HG03378 (cell line): ENCODE results near the gene HS3ST2.
"Not testable (repeated sequence)": the region's sequence is repeated elsewhere in the genome, so short reads cannot be mapped to it uniquely, and the experiment has no call there.

Source experiments
- ATAC-seq: cut with Tn5 transposase; IDR thresholded peaks from one replicate; pipeline ENCODE4 v1.9.1; 2021; ENCODE audit warnings: mild to moderate bottlenecking, moderate library complexity; ENCODE audit not compliant: unreplicated experiment

Gene HS3ST2

DNA sequence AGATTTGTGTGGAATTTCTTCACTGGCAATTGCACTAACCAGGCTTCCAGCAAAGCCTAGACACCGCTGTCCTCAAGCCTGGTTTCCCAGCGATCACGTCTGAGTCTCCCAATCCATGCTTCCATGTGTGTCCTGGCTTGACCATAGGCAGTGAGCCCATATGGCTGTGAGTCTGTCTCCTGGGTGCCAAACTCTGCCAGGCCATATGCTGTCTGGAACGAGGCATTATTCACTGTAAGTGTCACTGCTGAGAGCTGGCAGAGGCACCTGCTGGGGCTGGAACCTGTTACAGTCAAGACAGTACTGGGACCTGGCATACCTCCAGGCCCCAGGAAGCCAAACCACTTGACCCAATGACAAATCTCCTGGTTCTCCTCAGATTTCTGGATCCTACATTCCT, 60.4 kb downstream of the HS3ST2 start:
- ATAC-seq, result no peak

GRCh38 chr16:22878955-22879354, 65.0 kb downstream of the HS3ST2 start:
- ATAC-seq, result no peak

DNA sequence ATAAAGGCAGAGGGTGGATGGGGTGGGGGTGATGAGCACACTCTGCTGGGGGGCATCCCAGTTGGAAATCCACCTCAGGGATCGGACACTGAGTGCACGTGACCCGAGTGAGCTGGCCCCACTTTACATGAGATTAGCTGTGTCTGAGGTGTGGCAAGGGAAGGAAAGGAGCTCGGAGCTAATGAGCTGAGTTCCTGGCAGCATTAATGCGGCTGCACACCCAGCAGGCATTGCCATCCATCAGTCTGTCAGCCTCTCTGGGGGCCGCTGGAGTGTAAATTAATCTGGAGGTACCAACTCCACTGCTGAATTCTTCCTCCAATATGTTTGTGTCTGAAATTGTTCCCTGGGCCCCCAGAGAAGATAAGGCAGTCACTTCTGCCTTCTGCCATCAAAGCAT, 65.5 kb downstream of the HS3ST2 start:
- ATAC-seq, result no peak

DNA sequence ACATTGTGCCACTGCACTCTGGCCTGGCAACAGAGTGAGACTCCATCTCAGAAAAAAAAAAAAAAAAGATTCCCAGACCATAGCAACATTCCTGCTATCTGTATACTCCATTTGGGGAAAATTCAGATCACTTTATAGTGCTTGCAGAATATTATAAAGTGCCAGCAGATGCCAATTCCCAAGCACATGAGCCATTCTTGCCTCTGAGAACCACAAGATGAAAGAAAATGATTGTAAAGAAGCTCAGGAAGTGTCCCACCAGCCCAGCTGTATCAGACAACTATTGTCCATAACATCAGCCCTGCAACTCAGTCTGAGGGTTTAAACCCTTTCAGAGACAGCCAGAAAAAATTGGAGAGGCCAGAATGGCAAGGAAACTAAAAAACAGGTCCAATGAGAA, 69.0 kb downstream of the HS3ST2 start:
- no peak for ATAC-seq

DNA sequence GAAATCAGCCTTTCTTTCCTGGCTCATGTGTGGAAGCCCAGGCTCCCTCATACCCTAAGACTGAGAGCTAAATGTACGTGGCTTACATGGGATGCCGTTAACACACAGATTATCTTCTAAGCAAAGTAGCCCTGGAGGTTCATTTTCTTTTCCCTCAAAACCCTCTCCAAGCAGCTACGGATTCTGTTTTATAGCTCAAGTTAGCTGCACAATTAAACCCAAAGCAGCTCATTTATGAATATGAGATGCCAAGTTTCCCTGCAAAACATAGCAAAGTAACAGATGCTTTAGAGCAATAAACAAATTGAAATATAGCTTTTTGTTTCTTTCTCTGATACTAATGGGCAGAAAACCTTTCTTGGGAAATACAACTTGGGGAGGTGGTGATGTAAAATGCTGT, 72.0 kb downstream of the HS3ST2 start:
- no peak for ATAC-seq

- ATAC-seq, result no peak
Measured at GRCh38 chr16:22886927-22887326, 73.0 kb downstream of the HS3ST2 start.

GRCh38 chr16:22887445-22887844, 73.5 kb downstream of the HS3ST2 start:
- ATAC-seq, result no peak

DNA sequence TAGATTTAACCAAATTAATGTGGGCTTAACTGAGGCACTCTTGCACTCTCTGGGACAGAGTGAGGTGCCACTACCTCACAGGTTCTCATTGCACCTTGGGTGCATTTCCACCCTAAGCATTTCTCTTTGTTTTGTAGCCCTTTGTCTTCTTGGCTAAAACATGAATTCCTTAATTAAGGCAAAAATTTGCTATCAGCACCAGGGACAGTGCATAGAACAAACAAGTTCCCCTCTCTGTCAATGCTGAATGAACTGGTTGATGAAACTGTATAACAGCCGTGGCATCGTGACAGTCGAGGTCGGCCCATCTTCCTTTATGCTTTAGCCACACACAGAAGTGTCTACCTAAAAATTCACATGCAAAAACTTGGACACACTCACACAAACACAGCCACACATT, 74.8 kb downstream of the HS3ST2 start:
- ATAC-seq, result no peak

- no peak for ATAC-seq
Measured at GRCh38 chr16:22890976-22891375, 77.0 kb downstream of the HS3ST2 start.

DNA sequence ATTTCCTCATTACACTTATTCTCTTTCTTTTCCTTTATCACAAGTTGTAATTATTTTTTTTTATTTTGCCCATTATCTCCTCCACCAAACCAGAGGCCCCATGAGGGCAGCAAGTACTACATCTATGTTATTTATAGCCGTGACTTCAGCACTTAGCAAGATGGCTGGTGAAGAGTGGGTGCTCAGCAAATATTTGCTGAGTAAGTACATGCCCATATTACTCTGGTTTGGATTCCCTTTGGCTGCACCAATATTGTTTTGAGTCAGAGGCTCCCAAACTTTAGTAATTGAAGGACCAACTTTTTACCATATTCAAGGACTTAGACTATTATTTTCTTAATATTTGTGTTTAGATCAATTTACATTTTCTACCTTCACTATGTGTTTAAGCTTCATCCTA, 83.2 kb downstream of the HS3ST2 start:
- ATAC-seq, result no peak

- no peak for ATAC-seq
Measured at GRCh38 chr16:22898131-22898530, 84.2 kb downstream of the HS3ST2 start.

- no peak for ATAC-seq
Measured at GRCh38 chr16:22898874-22899348, 84.9 kb downstream of the HS3ST2 start.

DNA sequence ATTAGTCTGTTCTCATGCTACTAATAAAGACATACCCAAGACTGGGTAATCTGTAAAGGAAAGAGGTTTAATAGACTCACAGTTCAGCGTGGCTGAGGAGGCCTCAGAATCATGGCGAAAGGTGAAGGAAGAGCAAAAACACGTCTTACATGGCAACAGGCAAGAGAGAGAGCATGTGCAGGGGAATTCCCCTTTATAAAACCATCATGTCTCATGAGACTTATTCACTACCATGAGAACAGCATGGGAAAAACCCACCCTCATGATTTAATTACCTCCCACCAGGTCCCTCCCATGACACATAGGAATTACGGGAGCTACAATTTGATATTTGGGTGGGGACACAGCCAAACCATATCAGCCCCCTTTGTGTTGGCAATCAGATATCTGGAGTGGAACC, 85.6 kb downstream of the HS3ST2 start:
- ATAC-seq, result not testable (repeated sequence)

GRCh38 chr16:22900863-22901262, 86.9 kb downstream of the HS3ST2 start:
- ATAC-seq, result no peak

- ATAC-seq, result no peak
Measured at GRCh38 chr16:22901563-22901962, 87.6 kb downstream of the HS3ST2 start.

DNA sequence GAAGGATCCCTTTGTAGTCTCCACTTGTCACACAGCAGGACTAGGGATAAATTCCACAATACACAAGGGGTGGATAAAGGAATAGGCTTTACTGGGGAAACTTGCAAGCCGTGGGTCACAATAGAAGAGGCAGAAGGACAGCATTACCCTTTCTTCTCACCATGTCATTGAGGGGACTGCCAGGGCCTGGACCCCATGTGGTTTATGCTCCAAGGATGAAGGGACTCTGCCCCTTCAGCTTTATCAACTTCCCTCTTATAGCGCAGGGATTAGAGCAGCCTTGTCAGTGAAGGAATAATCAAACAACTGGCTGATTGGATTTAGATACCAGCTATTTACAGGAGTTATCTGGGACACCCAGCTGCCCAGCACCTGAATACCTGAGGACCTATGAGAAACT, 89.8 kb downstream of the HS3ST2 start:
- ATAC-seq, result no peak

GRCh38 chr16:22912654-22913053, 98.7 kb downstream of the HS3ST2 start:
- ATAC-seq, result no peak

GRCh38 chr16:22915003-22915402, 101.0 kb downstream of the HS3ST2 start:
- no peak for ATAC-seq

DNA sequence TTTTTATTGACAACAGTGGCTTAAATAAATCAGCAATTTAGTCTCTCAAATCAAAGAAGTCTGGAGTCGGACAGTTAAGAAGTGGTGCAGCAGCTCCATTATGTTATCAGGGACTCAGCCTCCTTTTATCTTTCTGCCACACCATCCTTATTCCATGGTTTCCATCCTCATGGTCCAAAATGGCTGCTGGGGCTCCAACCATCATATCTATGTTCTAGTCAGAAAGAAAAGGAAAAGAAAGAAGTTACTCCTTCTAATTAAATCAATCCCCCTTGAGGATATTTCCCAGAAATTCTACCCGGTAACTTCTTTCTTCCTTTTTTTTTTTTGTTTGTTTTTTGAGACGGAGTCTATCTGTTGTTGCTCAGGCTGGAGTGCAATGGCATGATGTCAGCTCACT, 109.5 kb downstream of the HS3ST2 start:
- ATAC-seq, result no peak

DNA sequence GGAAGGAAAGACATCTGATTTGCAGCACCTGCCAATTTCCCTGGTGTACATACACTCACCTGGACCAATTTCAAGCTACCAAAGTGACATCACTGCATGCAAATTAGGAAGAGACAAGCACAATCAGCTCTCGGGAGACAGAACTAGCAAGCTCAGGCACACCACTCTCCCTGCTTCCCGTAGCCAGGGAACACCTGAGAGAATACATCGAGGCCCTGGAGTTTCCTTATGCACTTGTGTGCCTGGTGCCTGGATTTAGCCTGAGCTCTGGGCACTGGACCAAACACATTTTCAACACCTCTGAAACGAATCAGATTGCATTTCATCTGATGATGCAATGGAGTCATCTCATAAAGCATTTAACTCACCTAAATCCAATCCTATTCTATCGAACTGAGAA, 110.5 kb downstream of the HS3ST2 start:
- ATAC-seq, result no peak

- ATAC-seq, result no peak
Measured at GRCh38 chr16:22926105-22926751, 112.3 kb downstream of the HS3ST2 start.

DNA sequence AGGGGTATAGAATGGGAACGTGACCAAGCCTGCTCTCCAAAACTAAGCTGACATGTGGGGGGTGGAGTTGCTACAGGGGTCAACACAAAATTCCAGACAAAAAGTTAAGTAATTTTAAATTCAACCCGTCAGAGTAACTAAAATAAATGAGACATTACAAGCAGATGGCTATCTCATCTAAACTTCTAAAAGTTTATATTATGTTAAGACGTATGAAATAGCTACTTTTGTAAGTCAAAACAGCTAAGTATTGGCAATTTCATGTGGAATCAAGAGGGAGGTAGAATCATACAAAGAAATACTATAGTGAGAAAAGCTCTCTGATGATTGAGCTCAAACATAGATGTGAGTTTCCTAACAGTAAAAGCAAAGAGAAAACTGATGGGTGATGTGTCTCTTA, 113.3 kb downstream of the HS3ST2 start:
- no peak for ATAC-seq

- no peak for ATAC-seq
Measured at GRCh38 chr16:22928882-22929435, 115.0 kb downstream of the HS3ST2 start.
